GM12878 (cell line): ENCODE data around the gene CCNB1IP1. TPM values are rescaled to one million over a fixed set of nuclear protein-coding genes. Genes with fewer than 3 reads are reported as not detected.

ENCODE experiments used
- EED ChIP-seq: sonication (generic); IDR thresholded peaks from 2 replicates; pipeline ENCODE4 v1.6.1; 2016; ENCODE audit warnings: antibody characterized with exemption, low read depth
- HDAC2 ChIP-seq: fragments of 200-600 bp; sonication (generic); IDR thresholded peaks from 2 replicates; pipeline ENCODE4 v1.6.1; 2017
- HDGF ChIP-seq: fragments of 450-650 bp; IDR thresholded peaks from 2 replicates; pipeline ENCODE4 v1.6.1; 2016; ENCODE audit warnings: antibody characterized with exemption
- JUND ChIP-seq: IDR thresholded peaks from 2 replicates; pipeline ENCODE4 v1.6.1; 2012; ENCODE audit warnings: low read depth, mild to moderate bottlenecking, low read length, improper control_type of control experiment, moderate library complexity
- MAX ChIP-seq: IDR thresholded peaks from 2 replicates; pipeline ENCODE4 v1.6.1; 2012; ENCODE audit warnings: low read depth, low read length, improper control_type of control experiment
- MTA3 ChIP-seq: IDR thresholded peaks from 2 replicates; pipeline ENCODE4 v1.6.1; 2012; ENCODE audit warnings: low read length, inconsistent platforms, borderline replicate concordance
- PML ChIP-seq: IDR thresholded peaks from 2 replicates; pipeline ENCODE4 v1.6.1; 2012; ENCODE audit warnings: low read length, inconsistent platforms
- POLR2A ChIP-seq: IDR thresholded peaks from 2 replicates; pipeline ENCODE4 v1.6.1; 2011; ENCODE audit warnings: low read depth, mild to moderate bottlenecking, low read length
- RFX5 ChIP-seq: IDR thresholded peaks from 2 replicates; pipeline ENCODE4 v1.6.1; 2011; ENCODE audit warnings: low read depth, low read length, improper control_type of control experiment
- SPI1 ChIP-seq: IDR thresholded peaks from 2 replicates; pipeline ENCODE4 v1.6.1; 2011; ENCODE audit warnings: low read depth, mild to moderate bottlenecking, low read length, moderate library complexity, borderline replicate concordance; ENCODE audit not compliant: insufficient read depth
- STAT1 ChIP-seq: fragments of 450-650 bp; conservative IDR thresholded peaks from 2 replicates; pipeline ENCODE4 v1.6.1; 2014; ENCODE audit warnings: antibody characterized with exemption, mild to moderate bottlenecking
- polyA plus RNA-seq, 11 experiments: library from polyadenylated mRNA; depleted of rRNA in 4 of 11; unstranded in 6 of 11; stranded (reverse) in 5 of 11; fragments of >200 nt; fragmentation: Nextera tagmentation in 4 of 11; fragmentation: Illumina TruSeq in 1 of 11; extraction: Ambion mirVana in 4 of 11; extraction: Trizol in 1 of 11; gene quantifications; 1 replicate in 1 of 11; 2 replicates in 10 of 11; pipeline versions ENCODE4 v1.2.1 to v1.2.3, GENCODE V29; 2011 to 2016; ENCODE audit warnings: inconsistent platforms in 2 of 11, missing spikeins in 2 of 11, low read depth in 1 of 11
- total RNA-seq, 4 experiments: library from RNA; depleted of rRNA in 3 of 4; stranded (reverse); fragments of >200 nt in 3 of 4; fragmentation: Illumina TruSeq in 1 of 4; extraction: Trizol in 1 of 4; gene quantifications; 2 replicates each; pipeline versions ENCODE4 v1.2.1 to v1.2.3, GENCODE V29; 2013 to 2021
- TF ChIP-seq, protein P1 (sequence below): fragments of 450-650 bp; conservative IDR thresholded peaks from 2 replicates; pipeline ENCODE4 v1.6.1; 2017; ENCODE audit warnings: mild to moderate bottlenecking, moderate library complexity
- TF ChIP-seq, protein P2 (sequence below): IDR thresholded peaks from 2 replicates; pipeline ENCODE4 v1.6.1; 2012; ENCODE audit warnings: low read length, inconsistent platforms
- TF ChIP-seq, protein P3 (sequence below): fragments of 150-350 bp; IDR thresholded peaks from 2 replicates; pipeline ENCODE4 v1.6.1; 2014; ENCODE audit warnings: mild to moderate bottlenecking, low read depth, low read length

Gene CCNB1IP1
- total and polyA plus RNA-seq, 10 of the 15 experiments (the other 5 are each of a cell fraction or from before 2014, with no cell fraction given) = 20.4 to 165 (median 86.5) TPM

DNA sequence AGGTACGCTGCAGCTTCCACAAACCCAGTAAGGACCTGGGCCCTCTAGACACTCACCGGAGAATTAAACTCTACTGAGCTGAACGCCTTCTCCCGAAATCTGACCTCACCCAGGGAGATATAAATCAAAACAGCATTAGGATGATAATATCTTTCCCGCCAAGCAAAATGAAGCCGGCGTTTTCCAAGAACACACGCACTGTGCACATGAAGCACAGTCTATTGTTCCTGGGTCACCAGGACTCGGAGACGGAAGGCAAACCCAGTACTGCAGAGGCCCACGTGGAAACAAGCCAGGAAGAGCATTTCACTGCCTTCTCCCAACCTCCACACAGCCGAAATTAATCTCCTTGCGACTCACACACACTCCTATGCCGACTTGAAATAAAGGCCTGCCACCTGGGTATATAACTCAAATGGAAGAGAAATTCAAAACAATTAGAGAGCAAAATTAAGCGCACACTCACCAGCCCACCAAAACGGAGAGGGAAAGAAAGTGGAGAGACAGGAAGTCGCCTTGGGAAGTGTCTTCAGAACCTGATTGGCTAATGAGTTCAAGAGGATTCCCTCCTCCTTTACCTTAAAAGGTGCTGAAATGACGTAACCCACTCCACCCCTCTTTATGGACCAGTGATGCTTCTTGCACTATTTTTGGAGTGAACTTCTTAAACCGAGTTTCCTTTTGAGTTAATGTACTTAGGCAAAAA lies at the start of gene CCNB1IP1 (continued):
- TF ChIP-seq, protein P1, sequence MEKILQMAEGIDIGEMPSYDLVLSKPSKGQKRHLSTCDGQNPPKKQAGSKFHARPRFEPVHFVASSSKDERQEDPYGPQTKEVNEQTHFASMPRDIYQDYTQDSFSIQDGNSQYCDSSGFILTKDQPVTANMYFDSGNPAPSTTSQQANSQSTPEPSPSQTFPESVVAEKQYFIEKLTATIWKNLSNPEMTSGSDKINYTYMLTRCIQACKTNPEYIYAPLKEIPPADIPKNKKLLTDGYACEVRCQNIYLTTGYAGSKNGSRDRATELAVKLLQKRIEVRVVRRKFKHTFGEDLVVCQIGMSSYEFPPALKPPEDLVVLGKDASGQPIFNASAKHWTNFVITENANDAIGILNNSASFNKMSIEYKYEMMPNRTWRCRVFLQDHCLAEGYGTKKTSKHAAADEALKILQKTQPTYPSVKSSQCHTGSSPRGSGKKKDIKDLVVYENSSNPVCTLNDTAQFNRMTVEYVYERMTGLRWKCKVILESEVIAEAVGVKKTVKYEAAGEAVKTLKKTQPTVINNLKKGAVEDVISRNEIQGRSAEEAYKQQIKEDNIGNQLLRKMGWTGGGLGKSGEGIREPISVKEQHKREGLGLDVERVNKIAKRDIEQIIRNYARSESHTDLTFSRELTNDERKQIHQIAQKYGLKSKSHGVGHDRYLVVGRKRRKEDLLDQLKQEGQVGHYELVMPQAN = peak; percentile 71
- TF ChIP-seq MAX = 0 out of 2 replicates have a peak, but pooled peaks have one; percentile 6
- 0 out of 2 replicates have a peak, but pooled peaks have one; percentile 43 for TF ChIP-seq HDGF
- TF ChIP-seq, protein P2, sequence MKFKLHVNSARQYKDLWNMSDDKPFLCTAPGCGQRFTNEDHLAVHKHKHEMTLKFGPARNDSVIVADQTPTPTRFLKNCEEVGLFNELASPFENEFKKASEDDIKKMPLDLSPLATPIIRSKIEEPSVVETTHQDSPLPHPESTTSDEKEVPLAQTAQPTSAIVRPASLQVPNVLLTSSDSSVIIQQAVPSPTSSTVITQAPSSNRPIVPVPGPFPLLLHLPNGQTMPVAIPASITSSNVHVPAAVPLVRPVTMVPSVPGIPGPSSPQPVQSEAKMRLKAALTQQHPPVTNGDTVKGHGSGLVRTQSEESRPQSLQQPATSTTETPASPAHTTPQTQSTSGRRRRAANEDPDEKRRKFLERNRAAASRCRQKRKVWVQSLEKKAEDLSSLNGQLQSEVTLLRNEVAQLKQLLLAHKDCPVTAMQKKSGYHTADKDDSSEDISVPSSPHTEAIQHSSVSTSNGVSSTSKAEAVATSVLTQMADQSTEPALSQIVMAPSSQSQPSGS = peak; percentile 94
- TF ChIP-seq RFX5 = peak; percentile 49; the same call in 1 of the 2 replicates
- TF ChIP-seq POLR2A = peak; percentile 56; the same call in 1 of the 2 replicates
- peak; percentile 82 for TF ChIP-seq PML
- TF ChIP-seq, protein P3, sequence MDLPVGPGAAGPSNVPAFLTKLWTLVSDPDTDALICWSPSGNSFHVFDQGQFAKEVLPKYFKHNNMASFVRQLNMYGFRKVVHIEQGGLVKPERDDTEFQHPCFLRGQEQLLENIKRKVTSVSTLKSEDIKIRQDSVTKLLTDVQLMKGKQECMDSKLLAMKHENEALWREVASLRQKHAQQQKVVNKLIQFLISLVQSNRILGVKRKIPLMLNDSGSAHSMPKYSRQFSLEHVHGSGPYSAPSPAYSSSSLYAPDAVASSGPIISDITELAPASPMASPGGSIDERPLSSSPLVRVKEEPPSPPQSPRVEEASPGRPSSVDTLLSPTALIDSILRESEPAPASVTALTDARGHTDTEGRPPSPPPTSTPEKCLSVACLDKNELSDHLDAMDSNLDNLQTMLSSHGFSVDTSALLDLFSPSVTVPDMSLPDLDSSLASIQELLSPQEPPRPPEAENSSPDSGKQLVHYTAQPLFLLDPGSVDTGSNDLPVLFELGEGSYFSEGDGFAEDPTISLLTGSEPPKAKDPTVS = no peak
- peak; percentile 60; the same call in 1 of the 2 replicates for TF ChIP-seq JUND
- 0 out of 2 replicates have a peak, but pooled peaks have one; percentile 50 for TF ChIP-seq MTA3
- TF ChIP-seq SPI1 = peak; percentile 41
- peak; percentile 49 for TF ChIP-seq EED
- no peak for TF ChIP-seq HDAC2
- 0 out of 2 replicates have a peak, but pooled peaks have one; percentile 31 for TF ChIP-seq STAT1
